Stimulated activated effector memory CD8-positive, alpha-beta T cell treated with anti-CD3 and anti-CD28 coated beads, Interleukin-12 subunit alpha, Interleukin-12 subunit beta, amount 100 ng/mL, for 72 hours (primary cell): ENCODE measurements around the gene FGF22.
A peak's percentile ranks its signal among the peaks of the same experiment; 100 is the strongest.

Experiments used
- ATAC-seq: fragments of 150-1000 bp; cut with Tn5 transposase; 2 replicates; pipeline ENCODE4 v1.10.0; 2021
- DNase-seq, 2 donors: peaks; one replicate each; pipeline ENCODE4 v3.0.0; 2021 to 2022; ENCODE audit warnings: low spot score in 2 of 2
- H3K27ac Mint-ChIP-seq: one replicate; pipeline ENCODE4 v1.8.0; 2022; ENCODE audit warnings: mild to moderate bottlenecking, mixed read lengths
- H3K36me3 Mint-ChIP-seq: one replicate; pipeline ENCODE4 v1.8.0; 2022; ENCODE audit warnings: mild to moderate bottlenecking, mixed read lengths
- H3K4me1 Mint-ChIP-seq: one replicate; pipeline ENCODE4 v1.8.0; 2022; ENCODE audit warnings: mixed read lengths
- H3K4me3 Mint-ChIP-seq: one replicate; pipeline ENCODE4 v1.8.0; 2022; ENCODE audit warnings: mild to moderate bottlenecking, mixed read lengths
- H3K9me3 Mint-ChIP-seq: one replicate; pipeline ENCODE4 v1.8.0; 2022; ENCODE audit warnings: mixed read lengths

The FGF22 gene

GRCh38 chr19:681029-682019 lies 41.6 kb downstream of the FGF22 start:
- Mint-ChIP-seq H3K36me3 (peaks cover 8% of the 10 kb centered on the region), H3K9me3 (no peaks in the 10 kb centered on the region), H3K4me1 (peaks cover 8% of the 10 kb centered on the region), H3K4me3 (peak overlapping the region; percentile 74), H3K27ac (peak overlapping the region; percentile 93)
- DNase-seq (no peak), ATAC-seq (no peak)

- Mint-ChIP-seq H3K36me3 (peaks cover 8% of the 10 kb centered on the region), H3K27ac (no peak overlapping the region), H3K4me3 (no peak overlapping the region), H3K4me1 (peaks cover 8% of the 10 kb centered on the region), H3K9me3 (no peaks in the 10 kb centered on the region)
- DNase-seq (no peak), ATAC-seq (no peak)
Measured at GRCh38 chr19:682678-683320, 43.1 kb downstream of the FGF22 start.

- Mint-ChIP-seq H3K4me1 (peaks cover 6% of the 10 kb centered on the region), H3K36me3 (peaks cover 7% of the 10 kb centered on the region), H3K9me3 (no peaks in the 10 kb centered on the region), H3K4me3 (no peak overlapping the region), H3K27ac (no peak overlapping the region)
- DNase-seq (no peak), ATAC-seq (no peak)
Measured at GRCh38 chr19:685454-685931, 45.8 kb downstream of the FGF22 start.

- Mint-ChIP-seq H3K36me3 (no peaks in the 10 kb centered on the region), H3K4me1 (no peaks in the 10 kb centered on the region), H3K27ac (no peak overlapping the region), H3K4me3 (no peak overlapping the region), H3K9me3 (no peaks in the 10 kb centered on the region)
- ATAC-seq (no peak), DNase-seq (no peak)
Measured at GRCh38 chr19:686589-687297, 47.1 kb downstream of the FGF22 start.

DNA sequence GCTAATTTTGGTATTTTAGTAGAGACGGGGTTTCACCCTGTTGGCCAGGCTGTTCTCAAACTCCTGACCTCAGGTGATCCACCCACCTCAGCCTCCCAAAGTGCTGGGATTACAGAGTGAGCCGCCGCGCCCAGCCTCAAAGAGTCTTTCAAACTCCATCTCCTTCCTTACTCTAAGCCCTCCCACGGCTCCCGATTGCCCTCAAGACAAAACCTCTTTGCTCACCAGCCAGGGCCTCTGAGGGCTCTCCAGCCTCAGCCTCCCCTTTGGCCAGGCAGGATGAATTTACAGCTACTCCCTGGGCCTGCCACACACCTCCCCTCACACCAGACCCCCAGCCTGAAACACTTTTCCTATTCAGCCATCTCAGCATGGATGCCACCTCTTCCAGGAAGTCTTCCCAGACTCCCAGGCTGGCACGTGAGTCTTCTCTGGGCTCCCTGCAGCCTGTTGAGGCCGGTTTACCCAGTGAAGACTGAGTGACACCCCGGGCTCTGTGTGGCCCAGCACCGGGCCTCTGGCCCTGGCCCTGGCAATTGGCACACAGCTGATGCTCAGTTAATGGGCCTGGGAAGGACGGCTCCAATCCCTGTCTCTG lies 48.0 kb downstream of the FGF22 start:
- H3K36me3 Mint-ChIP-seq, result no peaks in the 10 kb centered on the region
- H3K9me3 Mint-ChIP-seq, result no peaks in the 10 kb centered on the region
- ATAC-seq, result no peak
- H3K27ac Mint-ChIP-seq, result no peak overlapping the region
- DNase-seq, result no peak
- no peaks in the 10 kb centered on the region for H3K4me1 Mint-ChIP-seq
- H3K4me3 Mint-ChIP-seq, result no peak overlapping the region

- Mint-ChIP-seq H3K4me1 (no peaks in the 10 kb centered on the region), H3K36me3 (no peaks in the 10 kb centered on the region), H3K27ac (no peak overlapping the region), H3K9me3 (no peaks in the 10 kb centered on the region), H3K4me3 (no peak overlapping the region)
- ATAC-seq, result no peak
- no peak for DNase-seq
Measured at GRCh38 chr19:688214-688613, 48.5 kb downstream of the FGF22 start.

GRCh38 chr19:688992-689391 lies 49.3 kb downstream of the FGF22 start:
- no peaks in the 10 kb centered on the region for H3K9me3 Mint-ChIP-seq
- DNase-seq (no peak), ATAC-seq (no peak)
- H3K4me3 Mint-ChIP-seq, result no peak overlapping the region
- no peak overlapping the region for H3K27ac Mint-ChIP-seq
- no peaks in the 10 kb centered on the region for H3K36me3 Mint-ChIP-seq
- H3K4me1 Mint-ChIP-seq, result no peaks in the 10 kb centered on the region

DNA sequence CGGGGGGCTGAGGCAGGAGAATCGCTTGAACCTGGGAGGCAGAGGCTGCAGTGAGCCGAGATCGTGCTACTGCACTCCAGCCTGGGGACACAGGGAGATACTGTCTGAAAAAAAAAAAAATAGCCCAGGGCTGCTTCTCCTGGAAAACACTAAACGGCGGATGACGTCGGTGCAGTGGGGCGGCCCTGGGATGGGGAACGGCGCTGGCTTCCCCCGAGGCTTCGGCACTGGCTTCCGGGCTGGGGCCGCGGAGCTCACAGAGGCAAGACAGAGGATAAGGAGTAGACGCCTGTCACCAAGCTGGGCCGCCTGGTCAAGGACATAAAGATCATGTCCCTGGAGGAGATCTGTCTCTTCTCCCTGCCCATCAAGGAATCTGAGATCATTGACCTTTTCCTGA lies 50.5 kb downstream of the FGF22 start:
- DNase-seq (no peak), ATAC-seq (no peak)
- Mint-ChIP-seq H3K27ac (no peak overlapping the region), H3K4me1 (no peaks in the 10 kb centered on the region), H3K4me3 (no peak overlapping the region), H3K9me3 (no peaks in the 10 kb centered on the region), H3K36me3 (no peaks in the 10 kb centered on the region)
